ENCODE data around the gene RTKN2. TPM values are rescaled to one million over a fixed set of nuclear protein-coding genes. Genes with fewer than 3 reads are reported as not detected.
A peak's percentile ranks its signal among the peaks of the same experiment; 100 is the strongest.

The RTKN2 gene
- total RNA-seq, 4 donors from 2014 or later: 12.0 TPM; not detected in 3

- H3K4me3 ChIP-seq: no peak overlapping the region
- H3K36me3 ChIP-seq: no peaks in the 10 kb centered on the region
- DNase-seq: no peak
- H3K27ac ChIP-seq: no peak overlapping the region
- H3K9me3 ChIP-seq: no peaks in the 10 kb centered on the region
- no peak for TF ChIP-seq CTCF (IDR thresholded peaks at IDR 0.05)
- no peak for TF ChIP-seq POLR2A (IDR thresholded peaks at IDR 0.05)
- H3K4me1 ChIP-seq: no peaks in the 10 kb centered on the region
- no peaks in the 10 kb centered on the region for H3K27me3 ChIP-seq
- intact Hi-C loops (cut with DNase I; ENCODE audit: low total_unique reads): no loop called here
Measured at GRCh38 chr10:62252051-62252450, 16.6 kb downstream of the RTKN2 start.

- H3K4me3 ChIP-seq: no peak overlapping the region
- H3K4me1 ChIP-seq: no peaks in the 10 kb centered on the region
- no peaks in the 10 kb centered on the region for H3K36me3 ChIP-seq
- no peak overlapping the region for H3K27ac ChIP-seq
- no peaks in the 10 kb centered on the region for H3K9me3 ChIP-seq
- DNase-seq: no peak
- intact Hi-C loops (cut with DNase I; ENCODE audit: low total_unique reads): no loop called here
- H3K27me3 ChIP-seq: no peaks in the 10 kb centered on the region
- TF ChIP-seq CTCF (IDR thresholded peaks at IDR 0.05): no peak
- TF ChIP-seq POLR2A (IDR thresholded peaks at IDR 0.05): no peak
Measured at GRCh38 chr10:62250594-62251198, 17.9 kb downstream of the RTKN2 start.

GRCh38 chr10:62249957-62250356 is 18.7 kb downstream of the RTKN2 start:
- H3K27ac ChIP-seq: no peak overlapping the region

GRCh38 chr10:62248465-62248864 is 20.2 kb downstream of the RTKN2 start:
- Histone ChIP-seq H3K4me3 (no peak overlapping the region), H3K27ac (no peak overlapping the region), H3K27me3 (no peaks in the 10 kb centered on the region), H3K9me3 (no peaks in the 10 kb centered on the region), H3K36me3 (no peaks in the 10 kb centered on the region), H3K4me1 (no peaks in the 10 kb centered on the region)
- intact Hi-C loops (cut with DNase I; ENCODE audit: low total_unique reads): no loop called here
- TF ChIP-seq CTCF (IDR thresholded peaks at IDR 0.05) (no peak), POLR2A (IDR thresholded peaks at IDR 0.05) (no peak)
- DNase-seq: no peak

More at GRCh38 chr10:62249957-62250356, 18.7 kb downstream of the RTKN2 start:
- no peak for DNase-seq
- TF ChIP-seq POLR2A (IDR thresholded peaks at IDR 0.05): no peak
- no peak for TF ChIP-seq CTCF (IDR thresholded peaks at IDR 0.05)
- Histone ChIP-seq H3K9me3 (no peaks in the 10 kb centered on the region), H3K27me3 (no peaks in the 10 kb centered on the region), H3K36me3 (no peaks in the 10 kb centered on the region), H3K4me3 (no peak overlapping the region), H3K4me1 (no peaks in the 10 kb centered on the region)
- intact Hi-C loops (cut with DNase I; ENCODE audit: low total_unique reads): no loop called here

- TF ChIP-seq POLR2A (IDR thresholded peaks at IDR 0.05) (no peak), CTCF (IDR thresholded peaks at IDR 0.05) (peak; percentile 83 to 90 (median 86))
- peak in 1 of 2 donors; percentile 56 for DNase-seq
Measured at GRCh38 chr10:62244785-62245467, 23.7 kb downstream of the RTKN2 start.

More at GRCh38 chr10:62244785-62245467, 23.7 kb downstream of the RTKN2 start:
- no peaks in the 10 kb centered on the region for H3K4me1 ChIP-seq
- no peaks in the 10 kb centered on the region for H3K27me3 ChIP-seq
- intact Hi-C loops (cut with DNase I; ENCODE audit: low total_unique reads): no loop called here
- no peaks in the 10 kb centered on the region for H3K36me3 ChIP-seq
- H3K4me3 ChIP-seq: no peak overlapping the region
- H3K9me3 ChIP-seq: no peaks in the 10 kb centered on the region
- no peak overlapping the region for H3K27ac ChIP-seq
